ENCODE measurements around the gene UPK1A. TPM values are rescaled to one million over a fixed set of nuclear protein-coding genes. Genes with fewer than 3 reads are reported as not detected.
A peak's percentile ranks its signal among the peaks of the same experiment; 100 is the strongest.

Gene UPK1A
- total and polyA plus RNA-seq, 2 experiments from 2014 or later = 7.8 to 19.6 TPM

DNA sequence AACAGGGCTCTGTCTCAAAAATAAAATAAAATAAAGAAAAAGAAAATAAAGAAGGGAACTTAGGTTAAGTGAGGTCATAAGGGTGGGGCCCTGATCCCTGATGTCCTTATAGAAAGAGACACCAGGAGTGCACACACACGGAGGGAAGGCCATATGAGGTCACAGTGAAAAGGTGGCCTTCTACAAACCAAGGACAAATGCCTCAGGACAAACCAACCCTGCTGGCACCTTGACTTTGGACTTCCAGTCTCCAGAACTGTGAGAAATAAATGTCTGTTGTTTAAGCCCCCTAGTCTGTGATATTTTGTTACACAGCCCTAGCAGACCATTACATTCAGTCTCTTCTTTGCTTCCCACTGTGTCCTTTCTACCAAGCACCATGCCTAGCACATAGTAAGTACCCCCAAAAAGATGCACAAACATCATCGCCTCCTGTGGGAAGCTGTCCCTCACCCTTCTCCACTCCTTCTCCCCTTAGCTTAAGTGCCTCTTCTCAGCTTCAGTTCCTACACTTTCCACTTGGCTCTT lies 29.6 kb downstream of the UPK1A start:
- H3K79me2 ChIP-seq = no peaks in the 10 kb centered on the region
- no peak for TF ChIP-seq EZH2phosphoT487 (IDR thresholded peaks at IDR 0.05; ENCODE audit: low read depth, severe bottlenecking, unreplicated experiment)
- TF ChIP-seq EZH2 (IDR thresholded peaks at IDR 0.05; ENCODE audit: borderline replicate concordance) = no peak
- TF ChIP-seq, protein P1, sequence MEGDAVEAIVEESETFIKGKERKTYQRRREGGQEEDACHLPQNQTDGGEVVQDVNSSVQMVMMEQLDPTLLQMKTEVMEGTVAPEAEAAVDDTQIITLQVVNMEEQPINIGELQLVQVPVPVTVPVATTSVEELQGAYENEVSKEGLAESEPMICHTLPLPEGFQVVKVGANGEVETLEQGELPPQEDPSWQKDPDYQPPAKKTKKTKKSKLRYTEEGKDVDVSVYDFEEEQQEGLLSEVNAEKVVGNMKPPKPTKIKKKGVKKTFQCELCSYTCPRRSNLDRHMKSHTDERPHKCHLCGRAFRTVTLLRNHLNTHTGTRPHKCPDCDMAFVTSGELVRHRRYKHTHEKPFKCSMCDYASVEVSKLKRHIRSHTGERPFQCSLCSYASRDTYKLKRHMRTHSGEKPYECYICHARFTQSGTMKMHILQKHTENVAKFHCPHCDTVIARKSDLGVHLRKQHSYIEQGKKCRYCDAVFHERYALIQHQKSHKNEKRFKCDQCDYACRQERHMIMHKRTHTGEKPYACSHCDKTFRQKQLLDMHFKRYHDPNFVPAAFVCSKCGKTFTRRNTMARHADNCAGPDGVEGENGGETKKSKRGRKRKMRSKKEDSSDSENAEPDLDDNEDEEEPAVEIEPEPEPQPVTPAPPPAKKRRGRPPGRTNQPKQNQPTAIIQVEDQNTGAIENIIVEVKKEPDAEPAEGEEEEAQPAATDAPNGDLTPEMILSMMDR (IDR thresholded peaks at IDR 0.05; ENCODE audit: poor library complexity) = no peak
- no peak overlapping the region for H3K4me2 ChIP-seq
- H2AFZ ChIP-seq = no peak overlapping the region
- no peaks in the 10 kb centered on the region for H3K27me3 ChIP-seq
- H3K4me1 ChIP-seq (ENCODE audit: insufficient read depth) = no peaks in the 10 kb centered on the region
- no peak overlapping the region for H3K4me3 ChIP-seq
- no peaks in the 10 kb centered on the region for H3K9me3 ChIP-seq (ENCODE audit: low read depth)
- no peaks in the 10 kb centered on the region for H4K20me1 ChIP-seq (ENCODE audit: insufficient read depth, poor library complexity, severe bottlenecking)
- H3K9me2 ChIP-seq (replicated peaks; ENCODE audit: insufficient read depth) = no peaks in the 10 kb centered on the region
- WGBS (ENCODE audit: low lambda C conversion rate, missing lambda C conversion rate) = 94% methylated on average over 2 of the region's 2 CpGs
- H3K27ac ChIP-seq = no peak overlapping the region
- no peaks in the 10 kb centered on the region for H3K36me3 ChIP-seq (replicated peaks; ENCODE audit: insufficient read depth, low read depth)
- DNase-seq (ENCODE audit: low spot score) = no peak

DNA sequence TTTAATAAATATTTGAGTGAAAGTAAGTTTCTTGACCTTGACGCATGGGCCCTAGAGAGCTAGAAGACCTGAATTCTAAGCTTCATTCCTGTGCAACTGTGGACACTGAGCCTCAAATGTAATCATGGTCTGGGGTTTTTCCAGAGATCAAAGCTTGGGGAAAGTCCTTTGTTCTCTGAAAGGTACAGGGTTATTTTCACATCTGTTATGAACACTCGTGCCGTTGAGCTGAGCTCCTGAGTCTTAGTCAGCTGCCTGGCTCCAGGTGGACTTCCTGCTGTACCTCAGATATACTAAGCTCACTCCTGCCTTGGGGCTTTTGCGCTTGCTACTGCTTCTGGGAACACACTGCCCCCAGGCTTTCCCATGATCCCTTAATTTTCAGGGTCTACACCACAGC lies 30.5 kb downstream of the UPK1A start:
- H3K9me3 ChIP-seq (ENCODE audit: low read depth) = no peaks in the 10 kb centered on the region
- H3K79me2 ChIP-seq = no peaks in the 10 kb centered on the region
- no peak overlapping the region for H3K4me2 ChIP-seq
- H4K20me1 ChIP-seq (ENCODE audit: insufficient read depth, poor library complexity, severe bottlenecking) = no peaks in the 10 kb centered on the region
- H3K27me3 ChIP-seq = no peaks in the 10 kb centered on the region
- no peaks in the 10 kb centered on the region for H3K4me1 ChIP-seq (ENCODE audit: insufficient read depth)
- no peak overlapping the region for H2AFZ ChIP-seq
- H3K9me2 ChIP-seq (replicated peaks; ENCODE audit: insufficient read depth) = no peaks in the 10 kb centered on the region
- no peak overlapping the region for H3K27ac ChIP-seq
- TF ChIP-seq, protein P1 (IDR thresholded peaks at IDR 0.05; ENCODE audit: poor library complexity) = no peak
- TF ChIP-seq EZH2 (IDR thresholded peaks at IDR 0.05; ENCODE audit: borderline replicate concordance) (no peak), EZH2phosphoT487 (IDR thresholded peaks at IDR 0.05; ENCODE audit: low read depth, severe bottlenecking, unreplicated experiment) (no peak)
- no peak overlapping the region for H3K4me3 ChIP-seq
- H3K36me3 ChIP-seq (replicated peaks; ENCODE audit: insufficient read depth, low read depth) = no peaks in the 10 kb centered on the region
- no peak for DNase-seq (ENCODE audit: low spot score)
- WGBS (ENCODE audit: low lambda C conversion rate, missing lambda C conversion rate) = 67% methylated on average over 4 of the region's 4 CpGs

DNA sequence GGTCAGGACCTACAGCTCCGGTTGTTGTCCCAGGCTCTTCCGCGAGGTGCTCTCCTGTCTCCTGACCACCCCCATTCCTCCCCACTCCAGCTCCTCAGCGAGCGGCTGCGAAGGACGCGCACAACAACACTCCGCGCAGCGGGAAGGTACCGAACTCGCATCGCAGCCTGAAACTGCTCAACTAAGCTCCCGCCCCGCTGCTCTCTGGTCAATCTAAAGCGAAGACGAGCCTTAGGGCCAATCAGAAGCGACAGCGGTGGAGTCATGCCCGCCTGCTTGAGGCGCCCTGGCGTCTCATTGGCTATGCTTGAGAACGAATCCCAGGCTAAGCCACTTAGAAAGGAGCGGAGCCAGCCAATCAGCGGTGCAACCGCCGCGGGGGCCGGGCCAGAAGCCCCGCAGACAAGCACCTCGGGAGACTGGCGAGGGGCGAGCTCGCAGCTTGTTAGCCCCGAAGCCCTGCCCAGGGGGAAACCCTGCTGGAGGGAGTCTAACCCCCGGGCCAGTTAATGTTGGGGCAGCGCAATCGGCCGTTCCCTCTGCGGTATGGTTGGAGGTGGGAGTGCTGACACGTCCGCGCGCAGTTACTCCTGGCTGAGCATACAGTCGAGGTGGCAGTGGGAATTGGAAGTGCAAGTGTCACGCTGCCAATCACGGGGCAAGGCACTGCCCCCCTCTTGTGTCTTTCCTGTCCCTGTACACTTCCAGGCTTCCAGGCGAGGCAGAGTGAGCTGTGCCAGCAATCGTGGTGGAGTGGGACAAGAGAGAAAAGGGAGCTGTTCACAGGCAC lies 36.1 kb downstream of the UPK1A start:
- Histone ChIP-seq H3K27ac (no peak overlapping the region), H3K4me1 (ENCODE audit: insufficient read depth) (peaks cover 3% of the 10 kb centered on the region), H3K4me2 (peak overlapping the region; percentile 85), H2AFZ (peak overlapping the region; percentile 68), H3K9me3 (ENCODE audit: low read depth) (no peaks in the 10 kb centered on the region), H3K36me3 (replicated peaks; ENCODE audit: insufficient read depth, low read depth) (no peaks in the 10 kb centered on the region), H4K20me1 (ENCODE audit: insufficient read depth, poor library complexity, severe bottlenecking) (no peaks in the 10 kb centered on the region), H3K27me3 (peaks cover 3% of the 10 kb centered on the region), H3K4me3 (peak overlapping the region; percentile 39), H3K9me2 (replicated peaks; ENCODE audit: insufficient read depth) (no peaks in the 10 kb centered on the region), H3K79me2 (no peaks in the 10 kb centered on the region)
- TF ChIP-seq EZH2phosphoT487 (IDR thresholded peaks at IDR 0.05; ENCODE audit: low read depth, severe bottlenecking, unreplicated experiment) (no peak), EZH2 (IDR thresholded peaks at IDR 0.05; ENCODE audit: borderline replicate concordance) (no peak)
- TF ChIP-seq, protein P1 (IDR thresholded peaks at IDR 0.05; ENCODE audit: poor library complexity) = no peak
- peak; percentile 96 for DNase-seq (ENCODE audit: low spot score)
- WGBS (ENCODE audit: low lambda C conversion rate, missing lambda C conversion rate) = under 1% methylated on average over 50 of the region's 50 CpGs

Measured in hepatocyte (in vitro differentiated cells).